Measurements from ENCODE around the gene WHRN.

WHRN gene

GRCh38 chr9:114362394-114362793, 142.9 kb downstream of the WHRN start:
- H3K9ac ChIP-seq, result no peak overlapping the region
- no peak for TF ChIP-seq CTCF (IDR thresholded peaks at IDR 0.05)
- peaks cover 3% of the 10 kb centered on the region for H3K4me1 ChIP-seq
- H3K4me3 ChIP-seq (ENCODE audit: low read depth, low read length), result no peak overlapping the region
- H3K9me3 ChIP-seq (ENCODE audit: control insufficient read depth, low read length), result no peaks in the 10 kb centered on the region
- no peaks in the 10 kb centered on the region for H3K27me3 ChIP-seq (ENCODE audit: control insufficient read depth, insufficient read depth, low read length)
- no peaks in the 10 kb centered on the region for H3K36me3 ChIP-seq (ENCODE audit: control insufficient read depth, insufficient read depth, low read length)
- no peak overlapping the region for H3K4me2 ChIP-seq (ENCODE audit: low read length)
- H2AFZ ChIP-seq, result no peak overlapping the region
- H3K79me2 ChIP-seq, result no peaks in the 10 kb centered on the region
- no peak overlapping the region for H3K27ac ChIP-seq

- H3K9me3 ChIP-seq (ENCODE audit: control insufficient read depth, low read length), result no peaks in the 10 kb centered on the region
- H3K4me3 ChIP-seq (ENCODE audit: low read depth, low read length), result no peak overlapping the region
- no peaks in the 10 kb centered on the region for H3K27me3 ChIP-seq (ENCODE audit: control insufficient read depth, insufficient read depth, low read length)
- H3K4me2 ChIP-seq (ENCODE audit: low read length), result no peak overlapping the region
- no peaks in the 10 kb centered on the region for H3K36me3 ChIP-seq (ENCODE audit: control insufficient read depth, insufficient read depth, low read length)
- no peak for TF ChIP-seq CTCF (IDR thresholded peaks at IDR 0.05)
- H3K79me2 ChIP-seq, result no peaks in the 10 kb centered on the region
- H3K27ac ChIP-seq, result no peak overlapping the region
- no peak overlapping the region for H2AFZ ChIP-seq
- no peak overlapping the region for H3K9ac ChIP-seq
- peaks cover 3% of the 10 kb centered on the region for H3K4me1 ChIP-seq
Measured at GRCh38 chr9:114361542-114361941, 143.7 kb downstream of the WHRN start.

GRCh38 chr9:114359801-114360200, 145.5 kb downstream of the WHRN start:
- Histone ChIP-seq H3K9ac (no peak overlapping the region), H3K36me3 (ENCODE audit: control insufficient read depth, insufficient read depth, low read length) (no peaks in the 10 kb centered on the region), H3K79me2 (no peaks in the 10 kb centered on the region), H3K9me3 (ENCODE audit: control insufficient read depth, low read length) (no peaks in the 10 kb centered on the region), H3K4me3 (ENCODE audit: low read depth, low read length) (no peak overlapping the region), H3K27ac (no peak overlapping the region), H2AFZ (no peak overlapping the region), H3K4me1 (peaks cover 3% of the 10 kb centered on the region), H3K4me2 (ENCODE audit: low read length) (no peak overlapping the region), H3K27me3 (ENCODE audit: control insufficient read depth, insufficient read depth, low read length) (no peaks in the 10 kb centered on the region)
- no peak for TF ChIP-seq CTCF (IDR thresholded peaks at IDR 0.05)

GRCh38 chr9:114357911-114358328, 147.4 kb downstream of the WHRN start:
- H2AFZ ChIP-seq, result no peak overlapping the region
- H3K4me3 ChIP-seq (ENCODE audit: low read depth, low read length), result no peak overlapping the region
- H3K9me3 ChIP-seq (ENCODE audit: control insufficient read depth, low read length), result no peaks in the 10 kb centered on the region
- H3K36me3 ChIP-seq (ENCODE audit: control insufficient read depth, insufficient read depth, low read length), result no peaks in the 10 kb centered on the region
- H3K27ac ChIP-seq, result no peak overlapping the region
- no peaks in the 10 kb centered on the region for H3K79me2 ChIP-seq
- no peak overlapping the region for H3K4me2 ChIP-seq (ENCODE audit: low read length)
- no peaks in the 10 kb centered on the region for H3K4me1 ChIP-seq
- H3K9ac ChIP-seq, result no peak overlapping the region
- no peak for TF ChIP-seq CTCF (IDR thresholded peaks at IDR 0.05)
- H3K27me3 ChIP-seq (ENCODE audit: control insufficient read depth, insufficient read depth, low read length), result no peaks in the 10 kb centered on the region

- no peak for TF ChIP-seq CTCF (IDR thresholded peaks at IDR 0.05)
- Histone ChIP-seq H3K4me3 (ENCODE audit: low read depth, low read length) (no peak overlapping the region), H3K79me2 (no peaks in the 10 kb centered on the region), H3K36me3 (ENCODE audit: control insufficient read depth, insufficient read depth, low read length) (no peaks in the 10 kb centered on the region), H3K9me3 (ENCODE audit: control insufficient read depth, low read length) (no peaks in the 10 kb centered on the region), H2AFZ (no peak overlapping the region), H3K4me2 (ENCODE audit: low read length) (no peak overlapping the region), H3K9ac (no peak overlapping the region), H3K27ac (no peak overlapping the region), H3K4me1 (no peaks in the 10 kb centered on the region), H3K27me3 (ENCODE audit: control insufficient read depth, insufficient read depth, low read length) (no peaks in the 10 kb centered on the region)
Measured at GRCh38 chr9:114357360-114357759, 147.9 kb downstream of the WHRN start.

Data from parathyroid adenoma (tissue), 2 donors.